Progenitor cell of endocrine pancreas (in vitro differentiated cells): ENCODE data around the gene SLC1A4. TPM values are rescaled to one million over a fixed set of nuclear protein-coding genes. Genes with fewer than 3 reads are reported as not detected.

Source experiments
- DNase-seq: peaks from one replicate; pipeline ENCODE4 v3.0.0; 2021; ENCODE audit warnings: low spot score; ENCODE audit not compliant: unreplicated experiment
- H3K27ac Mint-ChIP-seq: 2 replicates; pipeline ENCODE4 v1.8.0; 2021; ENCODE audit warnings: mild to moderate bottlenecking, moderate library complexity, mixed read lengths
- H3K27me3 Mint-ChIP-seq: 2 replicates; pipeline ENCODE4 v1.8.0; 2021; ENCODE audit warnings: mixed read lengths
- H3K36me3 Mint-ChIP-seq: 2 replicates; pipeline ENCODE4 v1.8.0; 2022; ENCODE audit warnings: mixed read lengths; ENCODE audit not compliant: insufficient read depth
- H3K4me1 Mint-ChIP-seq: 2 replicates; pipeline ENCODE4 v1.8.0; 2021; ENCODE audit warnings: low read depth, mixed read lengths
- H3K4me3 Mint-ChIP-seq: 2 replicates; pipeline ENCODE4 v1.8.0; 2021; ENCODE audit warnings: low read depth, mild to moderate bottlenecking, moderate library complexity, mixed read lengths
- H3K9me3 Mint-ChIP-seq: 2 replicates; pipeline ENCODE4 v1.8.0; 2021; ENCODE audit warnings: low read depth, mixed read lengths
- CTCF ChIP-seq: fragments of 200-600 bp; sonication (generic); IDR thresholded peaks from one replicate; pipeline ENCODE4 v1.5.0; 2021; ENCODE audit warnings: antibody characterized with exemption, mild to moderate bottlenecking; ENCODE audit not compliant: unreplicated experiment
- total RNA-seq: library from RNA; stranded (reverse); gene quantifications from 2 replicates; pipeline ENCODE4 v1.2.1, GENCODE V29; 2021

SLC1A4 gene
- total RNA-seq, 1 donor from 2014 or later: 12.5 TPM

GRCh38 chr2:64982932-64983331 is 6.3 kb upstream of the SLC1A4 start:
- Mint-ChIP-seq H3K4me1 (peaks cover 27% of the 10 kb centered on the region), H3K9me3 (no peaks in the 10 kb centered on the region), H3K36me3 (no peaks in the 10 kb centered on the region), H3K27me3 (peaks cover 14% of the 10 kb centered on the region), H3K4me3 (no peak overlapping the region), H3K27ac (no peak overlapping the region)
- TF ChIP-seq CTCF: no peak
- DNase-seq: no peak

GRCh38 chr2:64985447-64985846 is 3.8 kb upstream of the SLC1A4 start:
- Mint-ChIP-seq H3K4me1 (peaks cover 35% of the 10 kb centered on the region), H3K9me3 (no peaks in the 10 kb centered on the region), H3K27ac (no peak overlapping the region), H3K4me3 (no peak overlapping the region), H3K36me3 (no peaks in the 10 kb centered on the region), H3K27me3 (peaks cover 21% of the 10 kb centered on the region)
- no peak for DNase-seq
- TF ChIP-seq CTCF: no peak

GRCh38 chr2:64987001-64987955 is 1.9 kb upstream of the SLC1A4 start:
- H3K27ac Mint-ChIP-seq: peak overlapping the region; percentile 88
- peaks cover 31% of the 10 kb centered on the region for H3K4me1 Mint-ChIP-seq
- peaks cover 35% of the 10 kb centered on the region for H3K27me3 Mint-ChIP-seq
- no peak for TF ChIP-seq CTCF
- H3K4me3 Mint-ChIP-seq: peak overlapping the region; percentile 68
- no peak for DNase-seq
- H3K9me3 Mint-ChIP-seq: no peaks in the 10 kb centered on the region
- peaks cover 2% of the 10 kb centered on the region for H3K36me3 Mint-ChIP-seq

- Mint-ChIP-seq H3K27ac (peak overlapping the region; percentile 96), H3K36me3 (peaks cover 2% of the 10 kb centered on the region), H3K4me3 (peak overlapping the region; percentile 76), H3K4me1 (peaks cover 24% of the 10 kb centered on the region), H3K9me3 (no peaks in the 10 kb centered on the region), H3K27me3 (peaks cover 38% of the 10 kb centered on the region)
- no peak for TF ChIP-seq CTCF
- DNase-seq: no peak
These were observed 1.2 kb upstream of the SLC1A4 start for GRCh38 chr2:64987956-64988419.

GRCh38 chr2:64988420-64989125 is 626 bp upstream of the SLC1A4 start:
- Mint-ChIP-seq H3K4me3 (peak overlapping the region; percentile 76), H3K4me1 (peaks cover 24% of the 10 kb centered on the region), H3K9me3 (no peaks in the 10 kb centered on the region), H3K27me3 (peaks cover 42% of the 10 kb centered on the region), H3K36me3 (peaks cover 2% of the 10 kb centered on the region), H3K27ac (peak overlapping the region; percentile 96)
- peak; percentile 55 for DNase-seq
- TF ChIP-seq CTCF: peak; percentile 59
